Colonic mucosa (tissue), 4 donors: ENCODE results near the gene FCER1A. TPM values are rescaled to one million over a fixed set of nuclear protein-coding genes. Genes with fewer than 3 reads are reported as not detected.
"Not testable (repeated sequence)": the region's sequence is repeated elsewhere in the genome, so short reads cannot be mapped to it uniquely, and the experiment has no call there.

Experiments
- DNase-seq: peaks from one replicate; pipeline ENCODE4 v3.0.0-alpha.2; 2020
- H3K27ac ChIP-seq: fragments of 200-600 bp; one replicate; pipeline ENCODE4 v1.8.0; 2021
- H3K27me3 ChIP-seq: fragments of 200-600 bp; one replicate; pipeline ENCODE4 v1.8.0; 2021
- H3K36me3 ChIP-seq: fragments of 200-600 bp; one replicate; pipeline ENCODE4 v1.8.0; 2021
- H3K4me1 ChIP-seq: fragments of 200-600 bp; one replicate; pipeline ENCODE4 v1.8.0; 2021; ENCODE audit warnings: mild to moderate bottlenecking
- H3K4me3 ChIP-seq: fragments of 200-600 bp; one replicate; pipeline ENCODE4 v1.8.0; 2021
- H3K9ac ChIP-seq, 2 donors: one replicate each; pipeline ENCODE4 v1.7.0; 2013; ENCODE audit warnings: control low read depth in 2 of 2, low read depth in 2 of 2, low read length in 2 of 2
- H3K9me3 ChIP-seq: fragments of 200-600 bp; one replicate; pipeline ENCODE4 v1.8.0; 2021
- CTCF ChIP-seq: fragments of 200-600 bp; IDR thresholded peaks from one replicate; pipeline ENCODE4 v1.8.0; 2022; ENCODE audit warnings: antibody characterized with exemption, mild to moderate bottlenecking
- intact Hi-C: fragments of 100-400 bp; cut with DNase I; formaldehyde crosslinking; loops from one replicate; pipeline ENCODE4 v1.14.1; 2022
- total RNA-seq, 2 donors: library from RNA; stranded (reverse); fragmentation: NEBNext Ultra II Directional in 1 of 2; extraction: Animal tissue kit (Norgen Biotek cat#: 25700) in 1 of 2; gene quantifications; one replicate each; pipeline ENCODE4 v1.2.1, GENCODE V29; 2021
- donor health status: healthy.
- donor health status: DM: no; HTN: no; CAD: no.
- donor health status: DM: no; HTN: no; CAD: no.

The FCER1A gene
- total RNA-seq, 2 donors from 2014 or later, result 0.47 to 1.5 TPM

GRCh38 chr1:159342761-159343425 is 40.8 kb downstream of the FCER1A start:
- no peak for TF ChIP-seq CTCF
- Histone ChIP-seq H3K9me3 (no peaks in the 10 kb centered on the region), H3K4me1 (no peaks in the 10 kb centered on the region), H3K36me3 (no peaks in the 10 kb centered on the region), H3K27me3 (no peaks in the 10 kb centered on the region), H3K4me3 (no peak overlapping the region), H3K9ac (no peak overlapping the region), H3K27ac (no peak overlapping the region)
- no peak for DNase-seq
- intact Hi-C loops, result no loop called here

GRCh38 chr1:159349374-159349773 is 47.2 kb downstream of the FCER1A start:
- H3K9me3 ChIP-seq, H3K27ac ChIP-seq, H3K4me1 ChIP-seq, H3K9ac ChIP-seq, H3K36me3 ChIP-seq, H3K4me3 ChIP-seq, H3K27me3 ChIP-seq, intact Hi-C loops, DNase-seq: not testable (repeated sequence)

GRCh38 chr1:159352436-159352835 is 50.3 kb downstream of the FCER1A start:
- H3K27me3 ChIP-seq, result no peaks in the 10 kb centered on the region
- H3K36me3 ChIP-seq, result no peaks in the 10 kb centered on the region
- no peak for TF ChIP-seq CTCF
- no peak overlapping the region for H3K4me3 ChIP-seq
- intact Hi-C loops, result no loop called here
- no peaks in the 10 kb centered on the region for H3K4me1 ChIP-seq
- H3K27ac ChIP-seq, result no peak overlapping the region
- no peak overlapping the region for H3K9ac ChIP-seq
- H3K9me3 ChIP-seq, result no peaks in the 10 kb centered on the region
- DNase-seq, result no peak

Other genes with a start within 250 kb of the FCER1A start
- gene AIM2, start 225.6 kb upstream of the FCER1A start, total RNA-seq, result under 1 TPM in 1 of 2 donors, not detected in 1; 0.69 TPM
- gene CADM3, start 130.7 kb upstream of the FCER1A start, total RNA-seq, result 1 to 10 TPM; 2.7 to 8.7 TPM
- gene ACKR1, start 97.5 kb upstream of the FCER1A start, total RNA-seq, result 10 to 100 TPM; 11.6 to 23.9 TPM
- not detected for gene OR10J4, start 129.9 kb downstream of the FCER1A start, total RNA-seq
- not detected for gene OR10J1, start 137.4 kb downstream of the FCER1A start, total RNA-seq
- not detected for gene OR10J5, start 233.7 kb downstream of the FCER1A start, total RNA-seq